GM12873 (cell line): Measurements from ENCODE around the gene GNAS.

Source experiments
- TF ChIP-seq, protein P1 (sequence below): IDR thresholded peaks from 2 replicates; pipeline ENCODE4 v1.5.1; 2012; ENCODE audit warnings: low read depth, mild to moderate bottlenecking, moderate library complexity, low read length, control low read depth; ENCODE audit not compliant: insufficient read depth; ENCODE audit errors: missing control alignments

The GNAS gene

DNA sequence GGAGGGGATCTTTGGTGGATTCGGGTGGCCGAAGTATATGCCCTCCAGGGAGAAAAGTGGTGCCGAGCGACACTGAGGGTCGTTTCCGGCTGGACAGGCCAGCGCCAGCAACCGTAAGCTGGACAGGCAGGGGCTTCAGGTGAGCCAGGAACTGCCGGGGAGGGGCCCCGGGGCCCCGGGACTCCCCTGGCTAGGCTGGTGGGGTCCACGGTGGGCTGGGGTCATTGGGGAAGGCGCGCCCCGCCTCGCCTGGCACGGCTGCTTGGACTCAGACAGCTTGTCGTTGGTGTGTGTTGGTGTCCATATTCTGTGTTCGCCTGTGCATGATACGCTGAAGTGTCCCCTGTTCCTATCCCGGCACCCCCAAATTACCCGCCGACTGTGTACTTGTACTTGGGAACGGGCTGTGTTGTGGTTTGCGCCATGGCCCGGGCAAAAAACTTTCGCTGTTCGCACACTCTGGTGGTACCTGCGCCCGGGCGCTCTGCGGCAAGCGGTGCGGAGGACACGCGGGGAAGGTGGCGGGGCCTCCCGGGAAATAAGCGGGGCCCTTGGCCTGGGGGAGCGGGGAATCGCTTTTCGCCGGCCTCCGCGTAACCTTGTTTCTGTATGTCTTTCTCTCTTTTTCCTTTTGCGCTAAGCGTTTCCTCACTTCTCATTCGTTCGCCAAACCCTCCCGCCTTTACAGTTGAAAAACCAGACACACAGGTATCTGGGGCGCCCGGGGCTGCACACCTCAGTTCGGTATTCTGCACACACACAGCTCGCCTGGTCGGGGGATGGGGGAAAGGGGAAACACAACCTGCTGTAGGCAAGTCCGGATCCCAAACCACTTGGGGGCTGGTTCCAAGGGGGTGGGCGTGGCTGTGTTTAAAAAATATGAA is 3.2 kb downstream of the GNAS start:
- TF ChIP-seq, protein P1, sequence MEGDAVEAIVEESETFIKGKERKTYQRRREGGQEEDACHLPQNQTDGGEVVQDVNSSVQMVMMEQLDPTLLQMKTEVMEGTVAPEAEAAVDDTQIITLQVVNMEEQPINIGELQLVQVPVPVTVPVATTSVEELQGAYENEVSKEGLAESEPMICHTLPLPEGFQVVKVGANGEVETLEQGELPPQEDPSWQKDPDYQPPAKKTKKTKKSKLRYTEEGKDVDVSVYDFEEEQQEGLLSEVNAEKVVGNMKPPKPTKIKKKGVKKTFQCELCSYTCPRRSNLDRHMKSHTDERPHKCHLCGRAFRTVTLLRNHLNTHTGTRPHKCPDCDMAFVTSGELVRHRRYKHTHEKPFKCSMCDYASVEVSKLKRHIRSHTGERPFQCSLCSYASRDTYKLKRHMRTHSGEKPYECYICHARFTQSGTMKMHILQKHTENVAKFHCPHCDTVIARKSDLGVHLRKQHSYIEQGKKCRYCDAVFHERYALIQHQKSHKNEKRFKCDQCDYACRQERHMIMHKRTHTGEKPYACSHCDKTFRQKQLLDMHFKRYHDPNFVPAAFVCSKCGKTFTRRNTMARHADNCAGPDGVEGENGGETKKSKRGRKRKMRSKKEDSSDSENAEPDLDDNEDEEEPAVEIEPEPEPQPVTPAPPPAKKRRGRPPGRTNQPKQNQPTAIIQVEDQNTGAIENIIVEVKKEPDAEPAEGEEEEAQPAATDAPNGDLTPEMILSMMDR: no peak

DNA sequence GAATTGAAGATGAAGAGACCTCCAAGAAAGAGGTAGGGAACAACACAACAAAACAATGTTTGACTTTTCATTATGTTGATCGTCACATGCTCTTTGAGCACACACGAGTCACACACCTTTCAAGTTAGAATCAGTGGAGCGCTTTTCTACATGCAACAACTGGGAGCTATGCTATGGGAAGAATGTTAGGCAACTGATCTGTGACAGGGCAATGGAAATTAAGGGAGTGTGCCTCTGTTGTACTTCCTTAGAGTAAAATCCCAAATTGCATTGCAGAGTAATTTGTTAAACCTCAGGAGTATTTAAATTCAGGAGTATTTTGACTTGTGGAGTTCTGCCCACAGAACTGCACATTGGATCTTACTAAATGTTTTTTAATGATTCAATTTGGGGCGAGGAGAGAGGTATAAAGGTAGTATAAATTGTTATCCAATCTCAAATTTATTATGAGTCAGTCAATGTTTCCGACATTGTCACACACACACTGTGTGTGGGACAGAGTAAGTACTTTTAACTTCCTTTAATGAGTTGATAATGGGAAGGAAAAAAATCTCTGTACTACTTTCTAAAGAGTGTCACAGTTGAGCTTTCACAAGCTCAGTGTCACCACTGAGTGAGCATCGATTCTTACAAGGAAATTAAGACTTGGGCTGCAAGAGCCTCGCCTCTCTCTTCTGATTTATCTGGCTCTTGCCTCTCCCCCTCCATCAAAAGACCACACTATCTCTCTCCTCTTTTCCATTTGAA is 10.7 kb downstream of the GNAS start:
- TF ChIP-seq, protein P1: no peak

DNA sequence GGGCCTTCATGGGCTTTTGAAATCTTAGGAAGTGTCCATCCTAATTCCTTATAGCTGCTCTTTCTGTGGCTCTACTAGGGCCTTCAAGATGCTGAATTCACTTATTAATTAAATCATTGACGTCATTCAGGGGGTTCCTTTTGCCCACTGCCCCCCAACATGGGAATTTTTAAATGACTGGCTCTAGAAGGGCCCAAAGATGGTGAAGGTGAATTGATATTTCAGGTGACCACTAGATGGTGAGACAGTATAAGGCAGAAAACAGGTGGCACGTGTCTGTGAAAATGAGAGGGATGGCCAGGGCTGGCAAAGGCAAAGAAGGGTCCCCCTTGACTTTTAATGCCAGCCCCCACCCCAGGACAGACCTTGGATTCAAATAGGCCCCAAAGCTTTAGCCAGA is 11.8 kb downstream of the GNAS start:
- TF ChIP-seq, protein P1: peak; percentile 56

DNA sequence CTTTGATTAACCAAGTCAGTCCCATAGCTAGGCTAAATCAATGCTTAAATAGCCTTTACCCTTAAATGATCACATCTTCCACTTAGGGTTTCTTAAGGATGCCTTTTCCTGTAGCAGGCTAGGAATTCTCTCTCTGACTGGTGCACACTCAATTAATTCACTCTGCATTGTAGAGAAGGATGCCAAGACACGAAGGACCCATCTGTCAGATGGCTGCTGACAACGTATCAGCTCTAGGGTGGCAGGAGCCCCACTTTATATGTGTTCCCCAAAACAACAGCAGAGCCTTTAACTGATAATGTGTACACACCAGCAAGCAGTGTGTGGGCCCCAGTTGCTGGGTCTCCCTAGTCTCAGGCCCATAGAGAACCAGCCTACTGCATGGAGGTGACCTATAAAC is 13.3 kb downstream of the GNAS start:
- TF ChIP-seq, protein P1: no peak

DNA sequence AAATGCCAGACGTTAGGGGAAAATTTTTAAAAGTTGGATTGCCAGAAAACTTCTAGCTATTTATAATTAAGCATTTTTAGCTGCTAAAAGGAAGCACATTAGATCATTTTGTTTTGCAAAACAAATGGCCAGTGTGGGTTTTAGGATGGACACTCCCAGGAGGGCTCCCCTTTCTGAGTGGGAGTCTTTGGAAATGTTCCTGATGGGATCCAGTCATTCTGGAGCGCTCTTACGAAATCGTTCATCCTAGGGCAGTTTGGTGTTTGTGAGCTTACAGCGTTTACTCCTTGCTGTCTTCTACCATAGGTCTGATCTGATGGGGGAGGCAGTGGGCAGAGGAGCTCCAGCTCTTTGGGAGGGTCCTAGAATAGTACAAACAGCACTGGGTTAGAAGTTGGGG is 14.7 kb downstream of the GNAS start:
- TF ChIP-seq, protein P1: no peak

GRCh38 chr20:58868795-58869194 is 16.3 kb downstream of the GNAS start:
- TF ChIP-seq, protein P1: peak; percentile 23

GRCh38 chr20:58869662-58870227 is 17.2 kb downstream of the GNAS start:
- TF ChIP-seq, protein P1: no peak
